ENCODE data around the gene GRIK2. TPM values are rescaled to one million over a fixed set of nuclear protein-coding genes. Genes with fewer than 3 reads are reported as not detected.

GRIK2 gene
- total RNA-seq, 4 donors from 2014 or later, result 2.0 to 4.0 (median 2.0) TPM; not detected in 1

DNA sequence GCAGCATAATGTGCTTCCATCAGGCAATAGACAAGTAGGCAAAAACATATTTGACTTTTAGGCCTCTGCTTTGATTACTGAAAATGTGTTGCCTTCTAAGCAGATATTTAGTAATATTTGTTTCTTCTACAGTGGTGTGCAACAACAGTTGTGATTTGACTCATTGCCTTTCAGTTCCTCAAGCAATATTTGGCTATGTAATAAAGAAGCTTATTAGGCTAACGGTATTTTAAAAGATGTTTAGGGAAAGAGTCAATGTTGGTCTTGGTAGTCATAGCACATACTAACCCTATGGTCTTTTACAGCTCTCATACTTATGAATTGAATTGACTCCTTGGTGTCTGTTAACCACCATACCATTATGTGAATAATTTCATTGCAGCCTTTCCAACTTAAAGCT is 124.1 kb downstream of the GRIK2 start:
- no peak overlapping the region for H3K27ac ChIP-seq
- TF ChIP-seq, protein P1, sequence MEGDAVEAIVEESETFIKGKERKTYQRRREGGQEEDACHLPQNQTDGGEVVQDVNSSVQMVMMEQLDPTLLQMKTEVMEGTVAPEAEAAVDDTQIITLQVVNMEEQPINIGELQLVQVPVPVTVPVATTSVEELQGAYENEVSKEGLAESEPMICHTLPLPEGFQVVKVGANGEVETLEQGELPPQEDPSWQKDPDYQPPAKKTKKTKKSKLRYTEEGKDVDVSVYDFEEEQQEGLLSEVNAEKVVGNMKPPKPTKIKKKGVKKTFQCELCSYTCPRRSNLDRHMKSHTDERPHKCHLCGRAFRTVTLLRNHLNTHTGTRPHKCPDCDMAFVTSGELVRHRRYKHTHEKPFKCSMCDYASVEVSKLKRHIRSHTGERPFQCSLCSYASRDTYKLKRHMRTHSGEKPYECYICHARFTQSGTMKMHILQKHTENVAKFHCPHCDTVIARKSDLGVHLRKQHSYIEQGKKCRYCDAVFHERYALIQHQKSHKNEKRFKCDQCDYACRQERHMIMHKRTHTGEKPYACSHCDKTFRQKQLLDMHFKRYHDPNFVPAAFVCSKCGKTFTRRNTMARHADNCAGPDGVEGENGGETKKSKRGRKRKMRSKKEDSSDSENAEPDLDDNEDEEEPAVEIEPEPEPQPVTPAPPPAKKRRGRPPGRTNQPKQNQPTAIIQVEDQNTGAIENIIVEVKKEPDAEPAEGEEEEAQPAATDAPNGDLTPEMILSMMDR (IDR thresholded peaks at IDR 0.05), result no peak
- TF ChIP-seq EP300 (IDR thresholded peaks at IDR 0.05; ENCODE audit: low read depth) (no peak), POLR2A (IDR thresholded peaks at IDR 0.05) (no peak), POLR2AphosphoS5 (IDR thresholded peaks at IDR 0.05) (no peak)
- H3K4me1 ChIP-seq, result peaks cover 0 to 7% (median 1%) of the 10 kb centered on the region in 4 donors
- no peaks in the 10 kb centered on the region for H3K27me3 ChIP-seq
- no peaks in the 10 kb centered on the region for H3K36me3 ChIP-seq
- intact Hi-C loops (cut with DNase I; ENCODE audit: low total_unique reads) (no loop called here), in situ Hi-C loops (cut with MboI; ENCODE audit: low pct_ligation_motif_present in 1 of 4, low pct_unique_long_range_greater_than_20kb in 1 of 4, low sequenced_read_pairs in 3 of 4) (no loop called here)
- H3K4me3 ChIP-seq, result no peak overlapping the region
- WGBS, 2 donors (ENCODE audit: low coverage in 1 of 2), result 71 to 79% methylated on average over 1 of the region's 1 CpG
- H3K9me3 ChIP-seq, result no peaks in the 10 kb centered on the region
- DNase-seq, result no peak

DNA sequence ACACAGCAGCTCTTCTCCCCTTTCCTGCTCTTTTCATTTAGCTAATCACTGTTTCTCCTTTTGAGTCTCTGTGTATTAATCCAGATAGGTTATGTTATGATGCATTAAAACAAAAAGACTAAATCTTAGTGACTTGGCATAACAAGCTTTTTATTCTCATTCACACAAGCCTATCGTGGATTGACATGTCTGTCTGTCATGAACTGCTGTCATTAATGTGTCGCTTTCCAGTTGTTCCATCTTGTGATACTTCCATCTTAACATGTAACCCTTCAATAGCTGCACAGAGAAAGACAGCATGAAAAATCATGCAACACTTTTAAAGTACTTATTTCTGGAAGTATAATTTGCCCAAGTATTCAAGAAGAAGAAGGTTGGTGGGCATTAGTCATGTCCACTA is 128.7 kb downstream of the GRIK2 start:
- intact Hi-C loops (cut with DNase I; ENCODE audit: low total_unique reads) (no loop called here), in situ Hi-C loops (cut with MboI; ENCODE audit: low pct_ligation_motif_present in 1 of 4, low pct_unique_long_range_greater_than_20kb in 1 of 4, low sequenced_read_pairs in 3 of 4) (no loop called here)
- Histone ChIP-seq H3K4me1 (no peaks in the 10 kb centered on the region), H3K36me3 (no peaks in the 10 kb centered on the region), H3K4me3 (no peak overlapping the region), H3K27ac (no peak overlapping the region), H3K27me3 (no peaks in the 10 kb centered on the region), H3K9me3 (no peaks in the 10 kb centered on the region)
- DNase-seq, result no peak
- TF ChIP-seq, protein P1 (IDR thresholded peaks at IDR 0.05), result no peak
- TF ChIP-seq EP300 (IDR thresholded peaks at IDR 0.05; ENCODE audit: low read depth), result no peak
- TF ChIP-seq POLR2A (IDR thresholded peaks at IDR 0.05), result no peak
- no peak for TF ChIP-seq POLR2AphosphoS5 (IDR thresholded peaks at IDR 0.05)
- 83% methylated on average over 2 of the region's 2 CpGs; no CpG with 5 or more reads in 1 of the 2 donors for WGBS, 2 donors (ENCODE audit: low coverage in 1 of 2)

DNA sequence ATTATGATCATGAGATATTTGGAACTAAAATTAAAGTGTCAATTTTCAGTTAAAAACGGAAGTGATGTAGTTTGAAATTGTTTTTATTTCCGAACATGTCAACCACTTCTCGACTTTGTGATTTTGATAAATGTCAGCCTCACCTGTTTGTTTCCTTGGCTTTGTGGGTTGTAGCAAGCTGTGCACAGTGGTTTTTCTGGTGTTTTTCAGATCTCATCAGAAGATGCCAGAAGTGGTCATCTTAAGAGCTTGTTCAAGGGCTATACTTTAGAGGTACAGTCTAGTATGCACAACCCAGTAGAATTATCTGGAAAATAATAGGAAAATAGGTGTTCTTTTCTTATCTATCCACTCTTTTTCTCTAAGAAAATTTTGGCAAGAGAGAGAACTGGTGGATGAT is 134.0 kb downstream of the GRIK2 start:
- Histone ChIP-seq H3K36me3 (no peaks in the 10 kb centered on the region), H3K9me3 (no peaks in the 10 kb centered on the region), H3K4me1 (no peaks in the 10 kb centered on the region), H3K27ac (no peak overlapping the region), H3K4me3 (no peak overlapping the region), H3K27me3 (no peaks in the 10 kb centered on the region)
- no peak for DNase-seq
- no peak for TF ChIP-seq POLR2AphosphoS5 (IDR thresholded peaks at IDR 0.05)
- TF ChIP-seq EP300 (IDR thresholded peaks at IDR 0.05; ENCODE audit: low read depth), result no peak
- TF ChIP-seq POLR2A (IDR thresholded peaks at IDR 0.05), result no peak
- TF ChIP-seq, protein P1 (IDR thresholded peaks at IDR 0.05), result no peak
- in situ Hi-C loops (cut with MboI; ENCODE audit: low pct_ligation_motif_present in 1 of 4, low pct_unique_long_range_greater_than_20kb in 1 of 4, low sequenced_read_pairs in 3 of 4) (no loop called here), intact Hi-C loops (cut with DNase I; ENCODE audit: low total_unique reads) (no loop called here)
- 87 to 96% methylated on average over 3 of the region's 3 CpGs for WGBS, 2 donors (ENCODE audit: low coverage in 1 of 2)

DNA sequence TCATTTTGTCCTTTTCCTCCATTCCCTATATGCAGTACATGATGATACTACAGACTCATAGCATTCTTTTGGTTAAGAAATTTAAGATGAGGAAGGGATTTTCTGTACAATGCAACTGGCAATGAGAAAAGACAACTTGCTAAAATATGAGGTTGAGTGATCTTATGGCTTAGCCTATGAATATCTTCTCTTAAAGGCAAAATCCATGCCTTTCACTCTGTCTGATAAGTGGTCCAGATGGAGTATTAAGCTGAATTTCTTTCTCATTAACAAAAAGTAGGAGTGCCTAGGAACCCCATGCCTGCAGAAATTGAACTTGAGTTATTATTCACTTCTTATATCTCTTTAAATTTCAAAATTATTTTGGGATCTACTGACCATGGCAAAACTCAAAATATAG is 135.3 kb downstream of the GRIK2 start:
- Histone ChIP-seq H3K9me3 (no peaks in the 10 kb centered on the region), H3K27ac (no peak overlapping the region), H3K4me3 (no peak overlapping the region), H3K4me1 (no peaks in the 10 kb centered on the region), H3K27me3 (no peaks in the 10 kb centered on the region), H3K36me3 (no peaks in the 10 kb centered on the region)
- TF ChIP-seq POLR2AphosphoS5 (IDR thresholded peaks at IDR 0.05) (no peak), POLR2A (IDR thresholded peaks at IDR 0.05) (no peak), EP300 (IDR thresholded peaks at IDR 0.05; ENCODE audit: low read depth) (no peak)
- TF ChIP-seq, protein P1 (IDR thresholded peaks at IDR 0.05), result no peak
- DNase-seq, result no peak
- intact Hi-C loops (cut with DNase I; ENCODE audit: low total_unique reads) (no loop called here), in situ Hi-C loops (cut with MboI; ENCODE audit: low pct_ligation_motif_present in 1 of 4, low pct_unique_long_range_greater_than_20kb in 1 of 4, low sequenced_read_pairs in 3 of 4) (no loop called here)
